Esophagus muscularis mucosa (tissue), 4 donors: ENCODE measurements around the gene SLCO4A1. TPM values are rescaled to one million over a fixed set of nuclear protein-coding genes. Genes with fewer than 3 reads are reported as not detected.

ENCODE experiments used
- DNase-seq: peaks from one replicate; pipeline ENCODE4 v3.0.0-alpha.2; 2017; ENCODE audit errors: extremely low spot score
- H3K27ac ChIP-seq, 4 donors: fragments of 200-600 bp; sonication (generic); replicated peaks in 1 of 4; 1 replicate in 3 of 4; 2 replicates in 1 of 4; pipeline ENCODE4 v1.5.1; 2016 to 2019; ENCODE audit warnings: mild to moderate bottlenecking in 1 of 4
- H3K27me3 ChIP-seq, 4 donors: fragments of 200-600 bp; sonication (generic); one replicate each; pipeline versions ENCODE4 v1.5.1 to v1.6.0; 2016 to 2019
- H3K36me3 ChIP-seq, 4 donors: fragments of 200-600 bp; sonication (generic); one replicate each; pipeline ENCODE4 v1.5.1; 2016 to 2019
- H3K4me1 ChIP-seq, 4 donors: fragments of 200-600 bp; sonication (generic); one replicate each; pipeline ENCODE4 v1.5.1; 2016 to 2019
- H3K4me3 ChIP-seq, 4 donors: fragments of 200-600 bp; sonication (generic); 1 replicate in 2 of 4; 2 replicates in 2 of 4; pipeline ENCODE4 v1.5.1; 2016 to 2019; ENCODE audit warnings: mild to moderate bottlenecking in 4 of 4, moderate library complexity in 1 of 4
- H3K9me3 ChIP-seq, 4 donors: fragments of 200-600 bp; sonication (generic); 1 replicate in 3 of 4; 2 replicates in 1 of 4; pipeline ENCODE4 v1.5.1; 2016 to 2019
- CTCF ChIP-seq, 3 experiments: fragments of 200-600 bp in 2 of 3; fragments of 450-650 bp in 1 of 3; sonication (generic) in 2 of 3; IDR thresholded peaks; one replicate each; pipeline ENCODE4 v1.5.1; 2017 to 2019; ENCODE audit warnings: antibody characterized with exemption in 3 of 3, mild to moderate bottlenecking in 2 of 3, moderate library complexity in 1 of 3
- EP300 ChIP-seq: sonication (generic); formaldehyde crosslinking; IDR thresholded peaks from one replicate; pipeline ENCODE4 v1.6.1; 2017; ENCODE audit warnings: antibody characterized with exemption
- POLR2A ChIP-seq: fragments of 450-650 bp; IDR thresholded peaks from one replicate; pipeline ENCODE4 v1.6.1; 2017; ENCODE audit warnings: antibody characterized with exemption, moderate library complexity, mild to moderate bottlenecking, low read depth
- POLR2AphosphoS5 ChIP-seq, 2 donors: sonication (generic); formaldehyde crosslinking; IDR thresholded peaks; one replicate each; pipeline ENCODE4 v1.6.1; 2017; ENCODE audit warnings: antibody characterized with exemption in 2 of 2
- WGBS: methylation state at CpG from one replicate; pipeline ENCODE4 v1.1.5; 2018; 5-methylcytosine and 5-hydroxymethylcytosine counted together
- intact Hi-C: fragments of 100-400 bp; cut with DNase I; formaldehyde crosslinking; loops from one replicate; pipeline ENCODE4 v1.15.1; 2023
- total RNA-seq, 4 donors: library from RNA; depleted of rRNA; stranded (reverse); fragments of >200 nt; gene quantifications; one replicate each; pipeline versions ENCODE4 v1.1.0 to v1.2.1, GENCODE V29; 2016

SLCO4A1 gene
- total RNA-seq, 4 donors from 2014 or later, result 10.0 to 42.4 (median 30.1) TPM

- TF ChIP-seq POLR2AphosphoS5 (IDR thresholded peaks at IDR 0.05) (no peak), EP300 (no peak), POLR2A (no peak), CTCF (IDR thresholded peaks at IDR 0.05) (no peak)
- H3K4me1 ChIP-seq, result peaks cover 18 to 34% (median 19%) of the 10 kb centered on the region in 4 donors
- H3K4me3 ChIP-seq, result no peak overlapping the region
- WGBS, result 61% methylated on average over 5 of the region's 7 CpGs
- no peak overlapping the region for H3K27ac ChIP-seq
- intact Hi-C loops, result loop anchor here (10.0 kb wide), 1 partner anchor 277 kb away; the partner anchor contains the start of gene GID8
- H3K9me3 ChIP-seq, result no peaks in the 10 kb centered on the region
- H3K27me3 ChIP-seq, result peaks cover 0 to 10% (median 0%) of the 10 kb centered on the region in 4 donors
- H3K36me3 ChIP-seq, result peaks cover 0 to 83% (median 18%) of the 10 kb centered on the region in 4 donors
- DNase-seq, result no peak
Measured at GRCh38 chr20:62657589-62657942, 15.3 kb downstream of the SLCO4A1 start.

GRCh38 chr20:62657956-62658355 is 15.7 kb downstream of the SLCO4A1 start:
- intact Hi-C loops, result loop anchor here (10.0 kb wide), 1 partner anchor 277 kb away; the partner anchor contains the start of gene GID8
- no peaks in the 10 kb centered on the region for H3K9me3 ChIP-seq
- H3K27me3 ChIP-seq, result peaks cover 0 to 10% (median 0%) of the 10 kb centered on the region in 4 donors
- H3K27ac ChIP-seq, result no peak overlapping the region
- no peak for TF ChIP-seq POLR2AphosphoS5 (IDR thresholded peaks at IDR 0.05)
- TF ChIP-seq EP300, result no peak
- no peak for TF ChIP-seq CTCF (IDR thresholded peaks at IDR 0.05)
- TF ChIP-seq POLR2A, result no peak
- no peak for DNase-seq
- H3K4me3 ChIP-seq, result no peak overlapping the region
- WGBS, result 90% methylated on average over 6 of the region's 19 CpGs
- H3K36me3 ChIP-seq, result peaks cover 0 to 87% (median 18%) of the 10 kb centered on the region in 4 donors
- H3K4me1 ChIP-seq, result peaks cover 14 to 34% (median 16%) of the 10 kb centered on the region in 4 donors

GRCh38 chr20:62658593-62659178 is 16.4 kb downstream of the SLCO4A1 start:
- Histone ChIP-seq H3K27ac (no peak overlapping the region), H3K27me3 (peaks cover 0 to 10% (median 0%) of the 10 kb centered on the region in 4 donors), H3K36me3 (peaks cover 0 to 90% (median 22%) of the 10 kb centered on the region in 4 donors), H3K9me3 (no peaks in the 10 kb centered on the region), H3K4me3 (no peak overlapping the region), H3K4me1 (peaks cover 7 to 29% (median 9%) of the 10 kb centered on the region in 4 donors)
- WGBS, result 92% methylated on average over 22 of the region's 25 CpGs
- TF ChIP-seq POLR2A (no peak), CTCF (IDR thresholded peaks at IDR 0.05) (no peak), EP300 (no peak), POLR2AphosphoS5 (IDR thresholded peaks at IDR 0.05) (no peak)
- no peak for DNase-seq
- intact Hi-C loops, result loop anchor here (10.0 kb wide), 1 partner anchor 276 kb away; the partner anchor contains the start of gene GID8

DNA sequence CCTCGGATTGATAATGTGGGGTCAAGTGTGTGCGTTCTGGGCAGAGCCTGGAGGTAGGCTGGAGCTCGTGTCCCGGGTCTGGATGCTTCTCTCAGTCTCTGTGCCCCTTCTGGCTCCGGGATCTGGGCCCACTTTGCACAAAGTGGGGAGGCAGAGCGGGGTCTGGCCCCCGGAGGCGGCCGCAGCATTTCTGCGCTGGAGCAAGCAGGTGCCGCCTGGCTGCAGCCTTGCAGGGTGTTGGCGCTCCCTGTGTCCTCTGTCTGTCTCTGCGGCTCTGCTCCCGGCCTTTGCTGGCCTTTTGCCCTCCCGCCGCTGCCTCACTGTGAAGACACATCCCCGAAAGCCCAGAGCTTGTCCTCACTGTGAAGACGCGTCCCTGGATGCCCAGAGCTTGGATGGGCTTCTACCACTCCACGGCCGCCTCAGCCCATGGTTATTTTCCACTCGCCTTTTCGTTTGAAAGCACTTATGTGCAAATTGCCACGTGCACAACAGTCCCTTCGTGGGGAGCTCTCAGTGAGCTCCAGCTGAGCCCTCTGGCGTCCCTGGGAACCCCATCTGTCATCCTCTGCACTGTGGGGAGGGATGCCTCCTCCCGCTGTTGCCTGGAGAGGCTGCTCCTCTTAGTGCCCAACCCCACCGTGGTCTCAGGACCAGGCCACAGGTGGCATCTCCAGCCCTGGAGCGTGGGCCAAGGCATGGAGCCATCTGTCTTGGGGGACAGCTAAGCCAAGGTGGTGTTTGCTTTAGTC is 17.4 kb downstream of the SLCO4A1 start:
- Histone ChIP-seq H3K9me3 (no peaks in the 10 kb centered on the region), H3K36me3 (peaks cover 0 to 89% (median 22%) of the 10 kb centered on the region in 4 donors), H3K4me1 (peaks cover 3 to 29% (median 9%) of the 10 kb centered on the region in 4 donors), H3K27me3 (peaks cover 0 to 10% (median 0%) of the 10 kb centered on the region in 4 donors), H3K4me3 (no peak overlapping the region), H3K27ac (no peak overlapping the region)
- TF ChIP-seq CTCF (IDR thresholded peaks at IDR 0.05) (no peak), POLR2A (no peak), POLR2AphosphoS5 (IDR thresholded peaks at IDR 0.05) (no peak), EP300 (no peak)
- intact Hi-C loops, result loop anchor here (10.0 kb wide), 1 partner anchor 275 kb away; the partner anchor contains the start of gene GID8
- 91% methylated on average over 22 of the region's 29 CpGs for WGBS
- no peak for DNase-seq
